Caco-2 (cell line): ENCODE results near the gene COL27A1. TPM values are rescaled to one million over a fixed set of nuclear protein-coding genes. Genes with fewer than 3 reads are reported as not detected.

ENCODE experiments used
- BruUV-seq: library from RNA; stranded (reverse); fragments of 400-500 nt; replicated peaks from 2 replicates; lab custom pipeline; 2021; lab: Mats Ljungman, UMichigan
- CTCF ChIA-PET: fragments of 300-600 bp; sonication (Branson Sonifier 250); formaldehyde crosslinking; loops from one replicate; lab custom pipeline; 2022; ENCODE audit warnings: antibody characterized with exemption; lab: Charles Lee
- POLR2A ChIA-PET: fragments of 300-600 bp; sonication (Branson Sonifier 250); formaldehyde crosslinking; loops from one replicate; lab custom pipeline; 2022; ENCODE audit warnings: antibody characterized with exemption; lab: Charles Lee
- DNase-seq, 2 experiments: peaks; one replicate each; pipeline versions ENCODE4 v3.0.0 to v3.0.0-alpha.2; 2020 to 2022
- H3K27me3 ChIP-seq: replicated peaks from 2 replicates; pipeline ENCODE4 v1.6.0; 2011; ENCODE audit warnings: low read length; ENCODE audit not compliant: control insufficient read depth, insufficient read depth
- H3K36me3 ChIP-seq: 2 replicates; pipeline ENCODE4 v1.5.1; 2011; ENCODE audit warnings: low read length; ENCODE audit not compliant: control insufficient read depth, insufficient read depth
- H3K4me1 ChIP-seq: fragments of 250-450 bp; sonication (Bioruptor Pico); 2 replicates; pipeline ENCODE4 v1.5.1; 2020; ENCODE audit warnings: mild to moderate bottlenecking
- H3K4me3 ChIP-seq: 2 replicates; pipeline ENCODE4 v1.5.1; 2011; ENCODE audit warnings: low read depth, mild to moderate bottlenecking, control low read depth, low read length
- H3K9me3 ChIP-seq: fragments of 250-450 bp; sonication (Bioruptor Pico); 2 replicates; pipeline ENCODE4 v1.5.1; 2020; ENCODE audit warnings: mild to moderate bottlenecking, moderate library complexity
- H3K27ac Mint-ChIP-seq: one replicate; pipeline ENCODE4 v1.8.0; 2022; ENCODE audit warnings: mixed read lengths; ENCODE audit not compliant: unreplicated experiment
- H3K27me3 Mint-ChIP-seq: one replicate; pipeline ENCODE4 v1.8.0; 2022; ENCODE audit warnings: mixed read lengths; ENCODE audit not compliant: insufficient read depth, unreplicated experiment
- H3K36me3 Mint-ChIP-seq: one replicate; pipeline ENCODE4 v1.8.0; 2022; ENCODE audit warnings: mild to moderate bottlenecking, mixed read lengths; ENCODE audit not compliant: insufficient read depth, unreplicated experiment
- H3K4me1 Mint-ChIP-seq: one replicate; pipeline ENCODE4 v1.8.0; 2022; ENCODE audit warnings: low read depth, mixed read lengths; ENCODE audit not compliant: unreplicated experiment
- H3K4me3 Mint-ChIP-seq: one replicate; pipeline ENCODE4 v1.8.0; 2022; ENCODE audit warnings: mild to moderate bottlenecking, moderate library complexity, mixed read lengths; ENCODE audit not compliant: unreplicated experiment
- H3K9me3 Mint-ChIP-seq: one replicate; pipeline ENCODE4 v1.8.0; 2022; ENCODE audit warnings: mixed read lengths; ENCODE audit not compliant: unreplicated experiment
- intact Hi-C: fragments of 100-400 bp; cut with micrococcal nuclease; formaldehyde crosslinking; loops from one replicate; pipeline ENCODE4 v1.10.0; 2022; ENCODE audit not compliant: unreplicated experiment
- total RNA-seq: library from RNA; stranded (reverse); gene quantifications from 2 replicates; pipeline ENCODE4 v1.2.3, GENCODE V29; 2022
- TF ChIP-seq, protein P1 (sequence below), 2 experiments: fragments of 200-600 bp in 1 of 2; IDR thresholded peaks; 1 replicate in 1 of 2; 2 replicates in 1 of 2; pipeline versions ENCODE4 v1.5.1 to v1.8.0; 2011 to 2022; ENCODE audit warnings: antibody characterized with exemption in 1 of 2, control low read depth in 1 of 2, inconsistent platforms in 1 of 2, low read depth in 1 of 2, low read length in 1 of 2, mild to moderate bottlenecking in 1 of 2, moderate library complexity in 1 of 2; ENCODE audit not compliant: insufficient read depth in 1 of 2, severe bottlenecking in 1 of 2, unreplicated experiment in 1 of 2

The COL27A1 gene
- total RNA-seq, 1 experiment from 2014 or later, result 31.1 TPM

DNA sequence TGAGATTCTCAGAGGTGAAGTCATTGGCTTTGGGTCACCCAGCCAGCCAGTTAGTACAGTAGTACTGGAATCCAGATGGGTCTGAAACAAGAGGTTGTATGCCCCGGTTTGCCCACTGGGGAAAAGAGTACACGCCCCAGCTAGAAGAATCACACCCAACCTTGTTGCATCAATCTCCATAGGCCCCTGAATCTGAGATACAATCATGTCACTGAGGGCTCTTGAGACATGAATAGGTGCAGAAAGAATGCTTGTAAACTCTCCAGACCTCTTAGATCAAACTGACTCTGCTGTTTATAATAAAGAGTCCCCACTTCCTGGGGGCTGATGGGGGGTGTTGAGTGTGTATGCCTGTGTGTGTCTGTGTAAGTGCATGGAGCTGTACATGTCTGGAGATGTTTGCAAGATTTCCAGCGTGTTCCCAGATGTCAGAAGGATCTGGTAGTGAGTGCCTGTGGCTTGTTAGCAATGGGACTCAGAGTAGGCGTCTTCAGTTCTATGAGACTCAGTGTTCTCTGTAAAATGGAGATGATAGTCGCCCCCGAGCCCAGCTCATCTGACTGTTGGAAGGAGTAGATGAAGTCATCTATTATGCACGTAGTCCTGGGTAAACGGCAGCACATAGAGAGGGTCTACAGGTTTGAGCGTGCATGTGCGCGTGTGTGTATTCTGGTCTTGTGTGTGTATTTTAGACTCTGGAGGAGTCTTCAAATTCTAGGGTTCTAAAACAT, 48.2 kb downstream of the COL27A1 start:
- no peaks in the 10 kb centered on the region for H3K9me3 Mint-ChIP-seq
- ChIA-PET POLR2A (no interaction called here), CTCF (no interaction called here)
- TF ChIP-seq, protein P1, sequence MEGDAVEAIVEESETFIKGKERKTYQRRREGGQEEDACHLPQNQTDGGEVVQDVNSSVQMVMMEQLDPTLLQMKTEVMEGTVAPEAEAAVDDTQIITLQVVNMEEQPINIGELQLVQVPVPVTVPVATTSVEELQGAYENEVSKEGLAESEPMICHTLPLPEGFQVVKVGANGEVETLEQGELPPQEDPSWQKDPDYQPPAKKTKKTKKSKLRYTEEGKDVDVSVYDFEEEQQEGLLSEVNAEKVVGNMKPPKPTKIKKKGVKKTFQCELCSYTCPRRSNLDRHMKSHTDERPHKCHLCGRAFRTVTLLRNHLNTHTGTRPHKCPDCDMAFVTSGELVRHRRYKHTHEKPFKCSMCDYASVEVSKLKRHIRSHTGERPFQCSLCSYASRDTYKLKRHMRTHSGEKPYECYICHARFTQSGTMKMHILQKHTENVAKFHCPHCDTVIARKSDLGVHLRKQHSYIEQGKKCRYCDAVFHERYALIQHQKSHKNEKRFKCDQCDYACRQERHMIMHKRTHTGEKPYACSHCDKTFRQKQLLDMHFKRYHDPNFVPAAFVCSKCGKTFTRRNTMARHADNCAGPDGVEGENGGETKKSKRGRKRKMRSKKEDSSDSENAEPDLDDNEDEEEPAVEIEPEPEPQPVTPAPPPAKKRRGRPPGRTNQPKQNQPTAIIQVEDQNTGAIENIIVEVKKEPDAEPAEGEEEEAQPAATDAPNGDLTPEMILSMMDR (IDR thresholded peaks at IDR 0.05; ENCODE audit: insufficient read depth in 1 of 2, low read depth in 1 of 2, low read length in 1 of 2, severe bottlenecking in 1 of 2, unreplicated experiment in 1 of 2), result no peak
- Histone ChIP-seq H3K27me3 (no peaks in the 10 kb centered on the region), H3K36me3 (peaks cover 2% of the 10 kb centered on the region; the same call in 1 of the 2 replicates), H3K9me3 (no peaks in the 10 kb centered on the region), H3K4me1 (peaks cover 17% of the 10 kb centered on the region), H3K4me3 (no peak overlapping the region)
- no peak overlapping the region for H3K4me3 Mint-ChIP-seq
- no peak overlapping the region for H3K27ac Mint-ChIP-seq
- DNase-seq, result no peak
- intact Hi-C loops, result no loop called here
- peaks cover 27% of the 10 kb centered on the region for H3K4me1 Mint-ChIP-seq
- no TSS peak for BruUV-seq
- peaks cover 15% of the 10 kb centered on the region for H3K36me3 Mint-ChIP-seq
- H3K27me3 Mint-ChIP-seq, result no peaks in the 10 kb centered on the region

DNA sequence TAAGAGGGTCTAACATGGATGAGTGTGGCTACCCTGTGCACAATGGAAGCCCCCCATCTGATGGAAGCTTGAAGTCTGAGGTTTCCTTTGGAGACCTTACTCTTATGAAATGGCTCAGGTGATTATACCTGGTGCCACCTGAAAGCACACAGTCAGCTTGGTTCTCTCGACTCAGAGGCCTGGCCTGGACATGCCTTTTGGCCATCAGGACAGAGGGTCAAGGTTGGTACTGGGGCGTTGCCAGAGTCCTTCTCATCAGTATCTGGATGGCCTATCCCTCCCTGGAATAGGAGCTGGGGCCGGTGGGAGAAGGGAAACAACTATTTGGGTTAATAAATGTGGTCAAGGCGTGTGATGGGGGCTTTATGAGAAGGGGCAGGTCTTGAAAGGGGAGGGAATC, 48.9 kb downstream of the COL27A1 start:
- peaks cover 15% of the 10 kb centered on the region for H3K36me3 Mint-ChIP-seq
- no TSS peak for BruUV-seq
- H3K4me1 ChIP-seq, result peaks cover 17% of the 10 kb centered on the region
- H3K4me3 Mint-ChIP-seq, result no peak overlapping the region
- ChIA-PET POLR2A (no interaction called here), CTCF (no interaction called here)
- H3K9me3 ChIP-seq, result no peaks in the 10 kb centered on the region
- no peaks in the 10 kb centered on the region for H3K9me3 Mint-ChIP-seq
- no peak for DNase-seq
- H3K4me3 ChIP-seq, result no peak overlapping the region
- TF ChIP-seq, protein P1 (IDR thresholded peaks at IDR 0.05; ENCODE audit: insufficient read depth in 1 of 2, low read depth in 1 of 2, low read length in 1 of 2, severe bottlenecking in 1 of 2, unreplicated experiment in 1 of 2), result no peak
- H3K36me3 ChIP-seq, result peaks cover 2% of the 10 kb centered on the region; the same call in 1 of the 2 replicates
- no peak overlapping the region for H3K27ac Mint-ChIP-seq
- no peaks in the 10 kb centered on the region for H3K27me3 ChIP-seq
- H3K27me3 Mint-ChIP-seq, result no peaks in the 10 kb centered on the region
- intact Hi-C loops, result no loop called here
- H3K4me1 Mint-ChIP-seq, result peaks cover 27% of the 10 kb centered on the region

GRCh38 chr9:114205171-114206015, 50.1 kb downstream of the COL27A1 start:
- H3K4me1 ChIP-seq, result peaks cover 16% of the 10 kb centered on the region
- no peak overlapping the region for H3K27ac Mint-ChIP-seq
- peaks cover 2% of the 10 kb centered on the region; the same call in 1 of the 2 replicates for H3K36me3 ChIP-seq
- H3K27me3 ChIP-seq, result no peaks in the 10 kb centered on the region
- H3K27me3 Mint-ChIP-seq, result no peaks in the 10 kb centered on the region
- peaks cover 19% of the 10 kb centered on the region for H3K36me3 Mint-ChIP-seq
- no peaks in the 10 kb centered on the region for H3K9me3 Mint-ChIP-seq
- no peak overlapping the region for H3K4me3 ChIP-seq
- TF ChIP-seq, protein P1 (IDR thresholded peaks at IDR 0.05; ENCODE audit: insufficient read depth in 1 of 2, low read depth in 1 of 2, low read length in 1 of 2, severe bottlenecking in 1 of 2, unreplicated experiment in 1 of 2), result no peak
- BruUV-seq, result no TSS peak
- peaks cover 20% of the 10 kb centered on the region for H3K4me1 Mint-ChIP-seq
- ChIA-PET CTCF (no interaction called here), POLR2A (no interaction called here)
- no peak for DNase-seq
- no peak overlapping the region for H3K4me3 Mint-ChIP-seq
- intact Hi-C loops, result no loop called here
- H3K9me3 ChIP-seq, result no peaks in the 10 kb centered on the region
